Retinal pigment epithelial cell (primary cell): ENCODE results near the gene STX7.
A peak's percentile ranks its signal among the peaks of the same experiment; 100 is the strongest.
"Not testable (repeated sequence)": the region's sequence is repeated elsewhere in the genome, so short reads cannot be mapped to it uniquely, and the experiment has no call there.

ENCODE experiments used
- DNase-seq: peaks from one replicate; pipeline ENCODE4 v3.0.0-alpha.2; 2010; ENCODE audit warnings: low read depth
- H3K4me3 ChIP-seq: 2 replicates; pipeline ENCODE4 v1.5.1; 2011; ENCODE audit warnings: mild to moderate bottlenecking, low read length, control low read depth, moderate library complexity
- CTCF ChIP-seq: conservative IDR thresholded peaks from 2 replicates; pipeline ENCODE4 v1.5.1; 2011; ENCODE audit warnings: low read depth, low read length, control low read depth, inconsistent platforms

Gene STX7

GRCh38 chr6:132537145-132537544 lies 24.2 kb upstream of the STX7 start:
- no peak for TF ChIP-seq CTCF
- DNase-seq = no peak
- H3K4me3 ChIP-seq = no peak overlapping the region

DNA sequence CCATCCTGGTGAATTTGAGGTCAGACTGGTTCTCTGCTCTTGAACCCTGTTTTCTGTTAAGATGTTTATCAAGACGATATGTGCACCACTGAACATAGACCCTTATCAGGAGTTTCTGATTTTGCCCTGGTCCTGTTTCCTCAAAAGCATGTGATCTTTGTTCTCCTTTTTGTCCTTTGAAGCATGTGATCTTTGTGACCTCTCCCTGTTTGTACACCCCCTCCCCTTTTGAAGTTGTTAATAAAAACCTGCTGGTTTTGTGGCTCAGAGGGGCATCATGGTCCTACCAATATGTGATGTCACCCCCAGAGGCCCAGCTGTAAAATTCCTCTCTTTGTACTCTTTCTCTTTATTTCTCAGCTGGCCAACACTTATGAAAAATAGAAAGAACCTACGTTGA lies 21.6 kb upstream of the STX7 start:
- not testable (repeated sequence) for H3K4me3 ChIP-seq, DNase-seq

GRCh38 chr6:132530293-132530974 lies 17.5 kb upstream of the STX7 start:
- TF ChIP-seq CTCF = peak; percentile 71
- no peak for DNase-seq
- no peak overlapping the region for H3K4me3 ChIP-seq

DNA sequence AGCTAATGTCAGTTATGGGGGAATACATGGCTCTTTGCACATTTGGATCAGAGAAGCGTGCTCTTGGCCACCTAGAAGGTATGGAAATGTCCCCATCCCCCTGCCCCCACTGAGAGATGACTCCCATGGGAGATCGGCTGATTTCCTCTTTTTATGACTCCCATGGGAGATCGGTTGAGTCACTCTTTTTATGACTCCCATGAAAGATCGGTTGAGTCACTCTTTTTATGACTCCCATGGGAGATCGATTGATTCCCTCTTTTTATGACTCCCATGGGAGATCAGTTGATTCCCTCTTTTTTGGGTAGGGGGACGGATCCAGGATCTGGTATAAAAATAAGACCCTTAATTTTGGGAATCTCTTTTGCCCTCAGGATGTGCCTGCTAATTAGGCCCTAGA lies 14.9 kb upstream of the STX7 start:
- no peak for TF ChIP-seq CTCF
- no peak overlapping the region for H3K4me3 ChIP-seq
- DNase-seq = no peak

GRCh38 chr6:132526461-132526860 lies 13.5 kb upstream of the STX7 start:
- H3K4me3 ChIP-seq = no peak overlapping the region
- no peak for DNase-seq
- TF ChIP-seq CTCF = no peak

- no peak for TF ChIP-seq CTCF
- no peak for DNase-seq
- no peak overlapping the region for H3K4me3 ChIP-seq
Measured at GRCh38 chr6:132525866-132526265, 12.9 kb upstream of the STX7 start.

GRCh38 chr6:132524646-132525045 lies 11.7 kb upstream of the STX7 start:
- DNase-seq = no peak

More at GRCh38 chr6:132524646-132525045, 11.7 kb upstream of the STX7 start:
- no peak overlapping the region for H3K4me3 ChIP-seq
- no peak for TF ChIP-seq CTCF
